ENCODE results near the gene ANKRD12. TPM values are rescaled to one million over a fixed set of nuclear protein-coding genes. Genes with fewer than 3 reads are reported as not detected.

ANKRD12 gene
- total and polyA plus RNA-seq, 4 donors = 2.7 to 59.7 (median 17.3) TPM

- no peak overlapping the region for H3K4me3 ChIP-seq (ENCODE audit: low read depth in 1 of 3, low read length in 3 of 3)
- no peak overlapping the region for H3K27ac ChIP-seq (ENCODE audit: low read depth in 1 of 2, low read length in 2 of 2)
- no peak for DNase-seq (ENCODE audit: low spot score)
- 88% methylated on average over 2 of the region's 2 CpGs for WGBS
- no peak overlapping the region for H3K9ac ChIP-seq (ENCODE audit: low read depth in 1 of 2, low read length in 2 of 2)
- peaks cover 1 to 15% (median 6%) of the 10 kb centered on the region in 4 donors for H3K36me3 ChIP-seq (ENCODE audit: control insufficient read depth in 4 of 4, insufficient read depth in 3 of 4, low read depth in 1 of 4, low read length in 3 of 4)
- no peaks in the 10 kb centered on the region for H3K27me3 ChIP-seq (ENCODE audit: control insufficient read depth in 4 of 4, insufficient read depth in 4 of 4, low read length in 3 of 4)
- no peaks in the 10 kb centered on the region for H3K4me1 ChIP-seq (ENCODE audit: control insufficient read depth in 4 of 4, insufficient read depth in 4 of 4, low read length in 3 of 4)
- no peak for TF ChIP-seq YY1 (IDR thresholded peaks at IDR 0.05)
- no peak for TF ChIP-seq RAD21 (IDR thresholded peaks at IDR 0.05)
- TF ChIP-seq EGR1 (IDR thresholded peaks at IDR 0.05; ENCODE audit: low read depth in 2 of 2) = no peak
- no peak for TF ChIP-seq HNF4G (IDR thresholded peaks at IDR 0.05)
- no peak for TF ChIP-seq NR2F2 (IDR thresholded peaks at IDR 0.05)
- no peak for TF ChIP-seq CTCF (IDR thresholded peaks at IDR 0.05; ENCODE audit: low read depth, low read length, missing input control)
- TF ChIP-seq SP1 (IDR thresholded peaks at IDR 0.05) = no peak
- TF ChIP-seq ATF3 (IDR thresholded peaks at IDR 0.05) = no peak
- TF ChIP-seq GABPA (IDR thresholded peaks at IDR 0.05 in 1 of 2, conservative IDR thresholded peaks at IDR 0.05 in 1 of 2) = no peak
- TF ChIP-seq RXRA (IDR thresholded peaks at IDR 0.05) = no peak
- TF ChIP-seq FOXA1 (IDR thresholded peaks at IDR 0.05) = no peak
- TF ChIP-seq JUND (IDR thresholded peaks at IDR 0.05) = no peak
- TF ChIP-seq TAF1 (conservative IDR thresholded peaks at IDR 0.05) = no peak
- no peak for TF ChIP-seq REST (IDR thresholded peaks at IDR 0.05)
- TF ChIP-seq HNF4A (conservative IDR thresholded peaks at IDR 0.05) = no peak
- no peak for TF ChIP-seq MAX (IDR thresholded peaks at IDR 0.05)
- no peak for TF ChIP-seq ZBTB33 (IDR thresholded peaks at IDR 0.05)
- no peak for TF ChIP-seq FOXA2 (IDR thresholded peaks at IDR 0.05)
- H3K9me3 ChIP-seq (ENCODE audit: control insufficient read depth in 4 of 4, low read length in 3 of 4) = no peaks in the 10 kb centered on the region
Observed at GRCh38 chr18:9189491-9189890, 52.9 kb downstream of the ANKRD12 start.

All from liver (tissue), 9 donors.